Raji (cell line): ENCODE data around the gene CHST12.

Experiments
- POLR2A ChIP-seq: IDR thresholded peaks from 2 replicates; pipeline ENCODE4 v1.6.1; 2011; ENCODE audit warnings: low read depth, low read length, control low read depth; ENCODE audit not compliant: insufficient read depth

CHST12 gene

GRCh38 chr7:2462731-2463130 is 59.3 kb downstream of the CHST12 start:
- no peak for TF ChIP-seq POLR2A

- no peak for TF ChIP-seq POLR2A
Measured at GRCh38 chr7:2465928-2466327, 62.5 kb downstream of the CHST12 start.

- TF ChIP-seq POLR2A = no peak
Measured at GRCh38 chr7:2466675-2467074, 63.3 kb downstream of the CHST12 start.

- no peak for TF ChIP-seq POLR2A
Measured at GRCh38 chr7:2468227-2468626, 64.8 kb downstream of the CHST12 start.

GRCh38 chr7:2470204-2471021 is 67.0 kb downstream of the CHST12 start:
- TF ChIP-seq POLR2A = no peak

- no peak for TF ChIP-seq POLR2A
Measured at GRCh38 chr7:2471022-2471329, 67.6 kb downstream of the CHST12 start.

GRCh38 chr7:2471396-2471795 is 68.0 kb downstream of the CHST12 start:
- TF ChIP-seq POLR2A = no peak

GRCh38 chr7:2472739-2473138 is 69.3 kb downstream of the CHST12 start:
- no peak for TF ChIP-seq POLR2A

GRCh38 chr7:2473496-2474180 is 70.2 kb downstream of the CHST12 start:
- TF ChIP-seq POLR2A = no peak

GRCh38 chr7:2474224-2474623 is 70.8 kb downstream of the CHST12 start:
- no peak for TF ChIP-seq POLR2A

- no peak for TF ChIP-seq POLR2A
Measured at GRCh38 chr7:2474813-2475677, 71.6 kb downstream of the CHST12 start.

GRCh38 chr7:2475678-2476015 is 72.2 kb downstream of the CHST12 start:
- TF ChIP-seq POLR2A = no peak

GRCh38 chr7:2476298-2476697 is 72.9 kb downstream of the CHST12 start, which contains the start of gene GRIFIN:
Gene GRIFIN (minus strand): TSS chr7:2476398. CDS start chr7:2476383, 15 bp downstream.
- no peak for TF ChIP-seq POLR2A

GRCh38 chr7:2476776-2477446 is 73.5 kb downstream of the CHST12 start:
- TF ChIP-seq POLR2A = no peak
